Caco-2 (cell line): ENCODE measurements around the gene LRRN1. TPM values are rescaled to one million over a fixed set of nuclear protein-coding genes. Genes with fewer than 3 reads are reported as not detected.

ENCODE experiments used
- BruUV-seq: library from RNA; stranded (reverse); fragments of 400-500 nt; replicated peaks from 2 replicates; lab custom pipeline; 2021; lab: Mats Ljungman, UMichigan
- CTCF ChIA-PET: fragments of 300-600 bp; sonication (Branson Sonifier 250); formaldehyde crosslinking; loops from one replicate; lab custom pipeline; 2022; ENCODE audit warnings: antibody characterized with exemption; lab: Charles Lee
- POLR2A ChIA-PET: fragments of 300-600 bp; sonication (Branson Sonifier 250); formaldehyde crosslinking; loops from one replicate; lab custom pipeline; 2022; ENCODE audit warnings: antibody characterized with exemption; lab: Charles Lee
- DNase-seq, 2 experiments: peaks; one replicate each; pipeline versions ENCODE4 v3.0.0 to v3.0.0-alpha.2; 2020 to 2022
- H3K27me3 ChIP-seq: replicated peaks from 2 replicates; pipeline ENCODE4 v1.6.0; 2011; ENCODE audit warnings: low read length; ENCODE audit not compliant: control insufficient read depth, insufficient read depth
- H3K36me3 ChIP-seq: 2 replicates; pipeline ENCODE4 v1.5.1; 2011; ENCODE audit warnings: low read length; ENCODE audit not compliant: control insufficient read depth, insufficient read depth
- H3K4me1 ChIP-seq: fragments of 250-450 bp; sonication (Bioruptor Pico); 2 replicates; pipeline ENCODE4 v1.5.1; 2020; ENCODE audit warnings: mild to moderate bottlenecking
- H3K4me3 ChIP-seq: 2 replicates; pipeline ENCODE4 v1.5.1; 2011; ENCODE audit warnings: low read depth, mild to moderate bottlenecking, control low read depth, low read length
- H3K9me3 ChIP-seq: fragments of 250-450 bp; sonication (Bioruptor Pico); 2 replicates; pipeline ENCODE4 v1.5.1; 2020; ENCODE audit warnings: mild to moderate bottlenecking, moderate library complexity
- H3K27ac Mint-ChIP-seq: one replicate; pipeline ENCODE4 v1.8.0; 2022; ENCODE audit warnings: mixed read lengths; ENCODE audit not compliant: unreplicated experiment
- H3K27me3 Mint-ChIP-seq: one replicate; pipeline ENCODE4 v1.8.0; 2022; ENCODE audit warnings: mixed read lengths; ENCODE audit not compliant: insufficient read depth, unreplicated experiment
- H3K36me3 Mint-ChIP-seq: one replicate; pipeline ENCODE4 v1.8.0; 2022; ENCODE audit warnings: mild to moderate bottlenecking, mixed read lengths; ENCODE audit not compliant: insufficient read depth, unreplicated experiment
- H3K4me1 Mint-ChIP-seq: one replicate; pipeline ENCODE4 v1.8.0; 2022; ENCODE audit warnings: low read depth, mixed read lengths; ENCODE audit not compliant: unreplicated experiment
- H3K4me3 Mint-ChIP-seq: one replicate; pipeline ENCODE4 v1.8.0; 2022; ENCODE audit warnings: mild to moderate bottlenecking, moderate library complexity, mixed read lengths; ENCODE audit not compliant: unreplicated experiment
- H3K9me3 Mint-ChIP-seq: one replicate; pipeline ENCODE4 v1.8.0; 2022; ENCODE audit warnings: mixed read lengths; ENCODE audit not compliant: unreplicated experiment
- CTCF ChIP-seq, 2 experiments: fragments of 200-600 bp in 1 of 2; IDR thresholded peaks; 1 replicate in 1 of 2; 2 replicates in 1 of 2; pipeline versions ENCODE4 v1.5.1 to v1.8.0; 2011 to 2022; ENCODE audit warnings: antibody characterized with exemption in 1 of 2, control low read depth in 1 of 2, inconsistent platforms in 1 of 2, low read depth in 1 of 2, low read length in 1 of 2, mild to moderate bottlenecking in 1 of 2, moderate library complexity in 1 of 2; ENCODE audit not compliant: insufficient read depth in 1 of 2, severe bottlenecking in 1 of 2, unreplicated experiment in 1 of 2
- intact Hi-C: fragments of 100-400 bp; cut with micrococcal nuclease; formaldehyde crosslinking; loops from one replicate; pipeline ENCODE4 v1.10.0; 2022; ENCODE audit not compliant: unreplicated experiment
- total RNA-seq: library from RNA; stranded (reverse); gene quantifications from 2 replicates; pipeline ENCODE4 v1.2.3, GENCODE V29; 2022

The LRRN1 gene
- total RNA-seq, 1 experiment from 2014 or later, result 0.84 TPM

- DNase-seq, result no peak
- intact Hi-C loops, result no loop called here
- ChIA-PET POLR2A (no interaction called here), CTCF (no interaction called here)
- H3K4me3 Mint-ChIP-seq, result no peak overlapping the region
- H3K27me3 Mint-ChIP-seq, result no peaks in the 10 kb centered on the region
- no peak overlapping the region for H3K4me3 ChIP-seq
- H3K27ac Mint-ChIP-seq, result no peak overlapping the region
- TF ChIP-seq CTCF (IDR thresholded peaks at IDR 0.05; ENCODE audit: insufficient read depth in 1 of 2, low read depth in 1 of 2, low read length in 1 of 2, severe bottlenecking in 1 of 2, unreplicated experiment in 1 of 2), result no peak
- H3K27me3 ChIP-seq, result no peaks in the 10 kb centered on the region
- no peaks in the 10 kb centered on the region for H3K9me3 ChIP-seq
- H3K36me3 Mint-ChIP-seq, result no peaks in the 10 kb centered on the region
- no peaks in the 10 kb centered on the region for H3K4me1 ChIP-seq
- no TSS peak for BruUV-seq
- H3K4me1 Mint-ChIP-seq, result no peaks in the 10 kb centered on the region
- no peaks in the 10 kb centered on the region for H3K36me3 ChIP-seq
- H3K9me3 Mint-ChIP-seq, result peaks cover 14% of the 10 kb centered on the region
Measured at GRCh38 chr3:3772338-3772737, 26.9 kb upstream of the LRRN1 start.

- DNase-seq, result no peak
- H3K4me1 ChIP-seq, result no peaks in the 10 kb centered on the region
- H3K27ac Mint-ChIP-seq, result no peak overlapping the region
- CTCF ChIA-PET, result no interaction called here
- no peak for TF ChIP-seq CTCF (IDR thresholded peaks at IDR 0.05; ENCODE audit: insufficient read depth in 1 of 2, low read depth in 1 of 2, low read length in 1 of 2, severe bottlenecking in 1 of 2, unreplicated experiment in 1 of 2)
- no peaks in the 10 kb centered on the region for H3K9me3 ChIP-seq
- no peaks in the 10 kb centered on the region for H3K4me1 Mint-ChIP-seq
- POLR2A ChIA-PET, result no interaction called here
- no peaks in the 10 kb centered on the region for H3K27me3 ChIP-seq
- intact Hi-C loops, result no loop called here
- no peaks in the 10 kb centered on the region for H3K36me3 ChIP-seq
- H3K4me3 ChIP-seq, result no peak overlapping the region
- no TSS peak for BruUV-seq
- no peaks in the 10 kb centered on the region for H3K27me3 Mint-ChIP-seq
- peaks cover 14% of the 10 kb centered on the region for H3K9me3 Mint-ChIP-seq
- no peaks in the 10 kb centered on the region for H3K36me3 Mint-ChIP-seq
- H3K4me3 Mint-ChIP-seq, result no peak overlapping the region
Measured at GRCh38 chr3:3772920-3773319, 26.3 kb upstream of the LRRN1 start.

GRCh38 chr3:3776607-3777006 lies 22.6 kb upstream of the LRRN1 start:
- H3K36me3 ChIP-seq, result no peaks in the 10 kb centered on the region
- ChIA-PET CTCF (no interaction called here), POLR2A (no interaction called here)
- H3K9me3 ChIP-seq, result no peaks in the 10 kb centered on the region
- H3K4me3 Mint-ChIP-seq, result no peak overlapping the region
- TF ChIP-seq CTCF (IDR thresholded peaks at IDR 0.05; ENCODE audit: insufficient read depth in 1 of 2, low read depth in 1 of 2, low read length in 1 of 2, severe bottlenecking in 1 of 2, unreplicated experiment in 1 of 2), result no peak
- H3K27me3 Mint-ChIP-seq, result no peaks in the 10 kb centered on the region
- H3K9me3 Mint-ChIP-seq, result peaks cover 14% of the 10 kb centered on the region
- intact Hi-C loops, result no loop called here
- no peak overlapping the region for H3K27ac Mint-ChIP-seq
- H3K4me3 ChIP-seq, result no peak overlapping the region
- no peaks in the 10 kb centered on the region for H3K36me3 Mint-ChIP-seq
- H3K4me1 ChIP-seq, result no peaks in the 10 kb centered on the region
- BruUV-seq, result no TSS peak
- H3K27me3 ChIP-seq, result no peaks in the 10 kb centered on the region
- no peaks in the 10 kb centered on the region for H3K4me1 Mint-ChIP-seq
- no peak for DNase-seq
